Measurements from ENCODE around the gene AGAP3.

Gene AGAP3

DNA sequence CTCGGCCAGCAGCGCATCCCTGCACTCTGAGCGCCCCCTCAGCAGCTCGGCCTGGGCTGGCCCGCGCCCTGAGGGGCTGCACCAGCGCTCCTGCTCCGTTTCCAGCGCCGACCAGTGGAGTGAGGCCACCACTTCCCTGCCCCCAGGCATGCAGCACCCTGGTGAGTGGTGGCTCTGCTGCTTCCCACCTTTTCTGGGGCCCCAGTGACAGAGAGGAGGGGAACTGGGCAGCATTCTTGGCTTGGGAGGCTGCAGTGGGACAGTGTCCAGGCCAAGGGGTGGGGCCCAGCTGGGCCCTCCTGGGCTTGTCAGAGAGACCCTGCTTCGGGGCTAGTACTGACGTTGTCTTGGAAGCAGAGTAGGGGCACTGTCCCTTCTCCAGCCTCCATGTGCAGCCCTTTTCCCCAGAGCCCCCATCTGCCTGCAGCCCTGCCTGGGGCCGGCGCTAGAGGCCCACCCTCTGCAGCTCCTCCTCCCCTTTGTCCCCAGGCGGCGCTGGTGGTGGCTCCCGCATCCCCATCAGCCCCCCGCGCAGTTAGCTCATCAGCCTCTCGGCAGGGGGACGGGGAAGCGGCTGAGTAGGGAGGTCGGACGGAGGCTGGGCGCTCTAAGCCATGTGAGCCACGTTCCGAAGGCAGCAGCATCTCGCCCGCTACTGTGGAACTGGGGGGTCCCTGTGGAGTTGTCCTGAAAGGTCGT, 52.0 kb downstream of the AGAP3 start:
- H2BK120ac ChIP-seq (ENCODE audit: insufficient read depth, low read length, poor library complexity): no peak overlapping the region
- H2AFZ ChIP-seq (ENCODE audit: insufficient read depth, low read length, poor library complexity): no peak overlapping the region
- H2BK5ac ChIP-seq (ENCODE audit: low read depth, low read length, poor library complexity): no peak overlapping the region
- no peak overlapping the region for H4K12ac ChIP-seq (ENCODE audit: low read depth, low read length)
- H3K4me1 ChIP-seq (ENCODE audit: control insufficient read depth in 1 of 2, insufficient read depth in 2 of 2, low read length in 2 of 2): peaks cover 0 to 3% of the 10 kb centered on the region in 2 experiments
- H3K27me3 ChIP-seq (ENCODE audit: insufficient read depth, low read length): no peaks in the 10 kb centered on the region
- no peak overlapping the region for H3K4ac ChIP-seq (ENCODE audit: low read depth, low read length)
- no peak overlapping the region for H3K18ac ChIP-seq (ENCODE audit: low read length)
- H3K9ac ChIP-seq (ENCODE audit: low read length): no peak overlapping the region
- H3K79me2 ChIP-seq (ENCODE audit: control insufficient read depth, insufficient read depth, low read length, poor library complexity): no peaks in the 10 kb centered on the region
- no peaks in the 10 kb centered on the region for H3K9me3 ChIP-seq (ENCODE audit: insufficient read depth, low read depth, low read length)
- no peak overlapping the region for H3K4me2 ChIP-seq (ENCODE audit: low read length)
- no peak overlapping the region for H2BK12ac ChIP-seq (ENCODE audit: low read length)
- no peak overlapping the region for H3K4me3 ChIP-seq (ENCODE audit: low read depth, low read length)
- H3K79me1 ChIP-seq (ENCODE audit: low read length): no peaks in the 10 kb centered on the region
- no peak overlapping the region for H2AK5ac ChIP-seq (ENCODE audit: low read length)
- no peak overlapping the region for H3K14ac ChIP-seq (ENCODE audit: low read length)
- H3K23ac ChIP-seq (ENCODE audit: low read length): no peak overlapping the region
- H3K36me3 ChIP-seq (ENCODE audit: control insufficient read depth in 1 of 2, insufficient read depth in 2 of 2, low read length in 2 of 2): peaks cover 86 to 92% of the 10 kb centered on the region in 2 experiments
- no CpG with 5 or more reads among the region's 30 CpGs for WGBS (ENCODE audit: extremely low coverage, insufficient coverage, insufficient read length)
- DNase-seq: no peak
- no peak overlapping the region for H3K27ac ChIP-seq (ENCODE audit: low read depth, low read length)
- H4K91ac ChIP-seq (ENCODE audit: low read depth, low read length): no peak overlapping the region
- H4K8ac ChIP-seq (ENCODE audit: low read depth, low read length): no peak overlapping the region

- Histone ChIP-seq H3K4me1 (ENCODE audit: control insufficient read depth in 1 of 2, insufficient read depth in 2 of 2, low read length in 2 of 2) (peaks cover 0 to 3% of the 10 kb centered on the region in 2 experiments), H4K8ac (ENCODE audit: low read depth, low read length) (no peak overlapping the region), H3K4ac (ENCODE audit: low read depth, low read length) (no peak overlapping the region), H3K27me3 (ENCODE audit: insufficient read depth, low read length) (no peaks in the 10 kb centered on the region), H2BK5ac (ENCODE audit: low read depth, low read length, poor library complexity) (no peak overlapping the region), H2AK5ac (ENCODE audit: low read length) (no peak overlapping the region), H4K12ac (ENCODE audit: low read depth, low read length) (no peak overlapping the region), H3K9ac (ENCODE audit: low read length) (no peak overlapping the region), H3K79me2 (ENCODE audit: control insufficient read depth, insufficient read depth, low read length, poor library complexity) (no peaks in the 10 kb centered on the region), H3K18ac (ENCODE audit: low read length) (no peak overlapping the region), H2BK120ac (ENCODE audit: insufficient read depth, low read length, poor library complexity) (no peak overlapping the region), H4K91ac (ENCODE audit: low read depth, low read length) (no peak overlapping the region), H3K27ac (ENCODE audit: low read depth, low read length) (no peak overlapping the region), H2AFZ (ENCODE audit: insufficient read depth, low read length, poor library complexity) (no peak overlapping the region), H3K36me3 (ENCODE audit: control insufficient read depth in 1 of 2, insufficient read depth in 2 of 2, low read length in 2 of 2) (peaks cover 86 to 92% of the 10 kb centered on the region in 2 experiments), H3K4me3 (ENCODE audit: low read depth, low read length) (no peak overlapping the region), H2BK12ac (ENCODE audit: low read length) (no peak overlapping the region), H3K79me1 (ENCODE audit: low read length) (no peaks in the 10 kb centered on the region), H3K14ac (ENCODE audit: low read length) (no peak overlapping the region), H3K4me2 (ENCODE audit: low read length) (no peak overlapping the region), H3K23ac (ENCODE audit: low read length) (no peak overlapping the region), H3K9me3 (ENCODE audit: insufficient read depth, low read depth, low read length) (no peaks in the 10 kb centered on the region)
- DNase-seq: no peak
- WGBS (ENCODE audit: extremely low coverage, insufficient coverage, insufficient read length): no CpG with 5 or more reads among the region's 18 CpGs
Observed at GRCh38 chr7:151139071-151139790, 53.0 kb downstream of the AGAP3 start.

DNA sequence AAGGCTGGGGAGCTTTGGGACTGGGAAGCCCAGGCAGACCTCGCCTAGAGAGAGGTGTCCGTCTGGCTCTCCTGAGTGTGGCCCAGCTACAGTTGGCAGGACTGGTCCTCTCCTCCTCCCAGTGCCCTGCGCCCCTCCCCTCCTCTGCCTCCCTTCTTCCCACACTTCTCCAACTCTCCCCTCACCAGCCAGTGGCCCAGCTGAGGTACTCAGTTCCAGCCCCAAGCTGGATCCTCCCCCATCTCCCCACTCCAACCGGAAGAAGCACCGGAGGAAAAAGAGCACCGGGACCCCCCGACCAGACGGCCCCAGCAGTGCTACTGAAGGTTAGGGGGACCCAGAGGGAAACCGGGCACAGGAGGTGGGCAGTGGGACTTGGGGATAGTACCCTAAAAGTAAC, 53.5 kb downstream of the AGAP3 start:
- H3K9me3 ChIP-seq (ENCODE audit: insufficient read depth, low read depth, low read length): no peaks in the 10 kb centered on the region
- no peak overlapping the region for H3K9ac ChIP-seq (ENCODE audit: low read length)
- no peak overlapping the region for H3K18ac ChIP-seq (ENCODE audit: low read length)

GRCh38 chr7:151140826-151141225, 54.6 kb downstream of the AGAP3 start:
- no peak overlapping the region for H3K9ac ChIP-seq (ENCODE audit: low read length)
- H3K27ac ChIP-seq (ENCODE audit: low read depth, low read length): no peak overlapping the region
- H2AK5ac ChIP-seq (ENCODE audit: low read length): no peak overlapping the region
- H2BK12ac ChIP-seq (ENCODE audit: low read length): no peak overlapping the region
- H3K18ac ChIP-seq (ENCODE audit: low read length): no peak overlapping the region
- no peak overlapping the region for H3K4me2 ChIP-seq (ENCODE audit: low read length)
- no peak overlapping the region for H2BK120ac ChIP-seq (ENCODE audit: insufficient read depth, low read length, poor library complexity)
- H3K14ac ChIP-seq (ENCODE audit: low read length): no peak overlapping the region
- H2AFZ ChIP-seq (ENCODE audit: insufficient read depth, low read length, poor library complexity): no peak overlapping the region
- H3K9me3 ChIP-seq (ENCODE audit: insufficient read depth, low read depth, low read length): no peaks in the 10 kb centered on the region
- no peak for DNase-seq
- no peaks in the 10 kb centered on the region for H3K79me2 ChIP-seq (ENCODE audit: control insufficient read depth, insufficient read depth, low read length, poor library complexity)
- H3K79me1 ChIP-seq (ENCODE audit: low read length): no peaks in the 10 kb centered on the region
- H4K12ac ChIP-seq (ENCODE audit: low read depth, low read length): no peak overlapping the region
- no CpG with 5 or more reads among the region's 7 CpGs for WGBS (ENCODE audit: extremely low coverage, insufficient coverage, insufficient read length)
- H4K91ac ChIP-seq (ENCODE audit: low read depth, low read length): no peak overlapping the region
- H4K8ac ChIP-seq (ENCODE audit: low read depth, low read length): no peak overlapping the region
- H3K23ac ChIP-seq (ENCODE audit: low read length): no peak overlapping the region
- H3K4me3 ChIP-seq (ENCODE audit: low read depth, low read length): no peak overlapping the region
- H3K27me3 ChIP-seq (ENCODE audit: insufficient read depth, low read length): no peaks in the 10 kb centered on the region
- H3K4me1 ChIP-seq (ENCODE audit: control insufficient read depth in 1 of 2, insufficient read depth in 2 of 2, low read length in 2 of 2): peaks cover 0 to 3% of the 10 kb centered on the region in 2 experiments
- no peak overlapping the region for H3K4ac ChIP-seq (ENCODE audit: low read depth, low read length)
- H2BK5ac ChIP-seq (ENCODE audit: low read depth, low read length, poor library complexity): no peak overlapping the region
- H3K36me3 ChIP-seq (ENCODE audit: control insufficient read depth in 1 of 2, insufficient read depth in 2 of 2, low read length in 2 of 2): peaks cover 75 to 84% of the 10 kb centered on the region in 2 experiments

More for the DNA sequence above, 53.5 kb downstream of the AGAP3 start:
- DNase-seq: no peak
- Histone ChIP-seq H3K27me3 (ENCODE audit: insufficient read depth, low read length) (no peaks in the 10 kb centered on the region), H3K4ac (ENCODE audit: low read depth, low read length) (no peak overlapping the region), H3K4me1 (ENCODE audit: control insufficient read depth in 1 of 2, insufficient read depth in 2 of 2, low read length in 2 of 2) (peaks cover 0 to 3% of the 10 kb centered on the region in 2 experiments), H3K27ac (ENCODE audit: low read depth, low read length) (no peak overlapping the region), H4K91ac (ENCODE audit: low read depth, low read length) (no peak overlapping the region), H3K36me3 (ENCODE audit: control insufficient read depth in 1 of 2, insufficient read depth in 2 of 2, low read length in 2 of 2) (peaks cover 84 to 89% of the 10 kb centered on the region in 2 experiments), H3K23ac (ENCODE audit: low read length) (no peak overlapping the region), H2BK5ac (ENCODE audit: low read depth, low read length, poor library complexity) (no peak overlapping the region), H4K12ac (ENCODE audit: low read depth, low read length) (no peak overlapping the region), H2AK5ac (ENCODE audit: low read length) (no peak overlapping the region), H2BK120ac (ENCODE audit: insufficient read depth, low read length, poor library complexity) (no peak overlapping the region), H4K8ac (ENCODE audit: low read depth, low read length) (no peak overlapping the region), H2AFZ (ENCODE audit: insufficient read depth, low read length, poor library complexity) (no peak overlapping the region), H2BK12ac (ENCODE audit: low read length) (no peak overlapping the region), H3K79me2 (ENCODE audit: control insufficient read depth, insufficient read depth, low read length, poor library complexity) (no peaks in the 10 kb centered on the region), H3K14ac (ENCODE audit: low read length) (no peak overlapping the region), H3K79me1 (ENCODE audit: low read length) (no peaks in the 10 kb centered on the region), H3K4me3 (ENCODE audit: low read depth, low read length) (no peak overlapping the region), H3K4me2 (ENCODE audit: low read length) (no peak overlapping the region)
- WGBS (ENCODE audit: extremely low coverage, insufficient coverage, insufficient read length): no CpG with 5 or more reads among the region's 9 CpGs

All from trophoblast cell (in vitro differentiated cells and primary cell).